Heart left ventricle (tissue), 13 donors: ENCODE data around the gene ERBB4.

Source experiments
- POLR2A ChIP-seq, 2 donors: fragments of 450-650 bp; IDR thresholded peaks; one replicate each; pipeline ENCODE4 v1.6.1; 2017; ENCODE audit warnings: antibody characterized with exemption in 2 of 2, mild to moderate bottlenecking in 2 of 2, moderate library complexity in 2 of 2
- TF ChIP-seq, protein P1 (sequence below), 12 donors: fragments of 200-600 bp; sonication (generic) in 4 of 12; IDR thresholded peaks; one replicate each; pipeline versions ENCODE4 v1.5.0 to v1.8.0; 2018 to 2022; ENCODE audit warnings: antibody characterized with exemption in 12 of 12, mild to moderate bottlenecking in 5 of 12
- donor health status: ischemic (EF 13 %, LVEDD 7.1; RV severe dilation, severe dysfunction).
- donor health status: DM: no; HTN: yes; CAD: no.
- donor health status: DM: no; HTN: no; CAD: no.
- donor health status: ischemic (EF 25% LVEDD 6.9; RV normal size, moderate dysfunction).
- donor health status: ischemic (EF 25% LVEDD 5.7; RV mildly dilated, moderate dysfunction).
- donor health status: ischemic (EF 35%, LVEDD 5.7; RV mildly dilated, moderate dysfunction).
- donor health status: nonischemic (EF 11% LVEDD 7.7; RV severe dilation, severe dysfunction).
- donor health status: DM: yes; HTN: yes; CAD: no.
- donor health status: PGD.
- donor health status: ischemic (EF 29% LVEDD 5.4; RV normal size, mild dysfunction).
- donor health status: nonischemic (EF 23%, LVEDD 6.1; RV moderate dilation, normal function).

DNA sequence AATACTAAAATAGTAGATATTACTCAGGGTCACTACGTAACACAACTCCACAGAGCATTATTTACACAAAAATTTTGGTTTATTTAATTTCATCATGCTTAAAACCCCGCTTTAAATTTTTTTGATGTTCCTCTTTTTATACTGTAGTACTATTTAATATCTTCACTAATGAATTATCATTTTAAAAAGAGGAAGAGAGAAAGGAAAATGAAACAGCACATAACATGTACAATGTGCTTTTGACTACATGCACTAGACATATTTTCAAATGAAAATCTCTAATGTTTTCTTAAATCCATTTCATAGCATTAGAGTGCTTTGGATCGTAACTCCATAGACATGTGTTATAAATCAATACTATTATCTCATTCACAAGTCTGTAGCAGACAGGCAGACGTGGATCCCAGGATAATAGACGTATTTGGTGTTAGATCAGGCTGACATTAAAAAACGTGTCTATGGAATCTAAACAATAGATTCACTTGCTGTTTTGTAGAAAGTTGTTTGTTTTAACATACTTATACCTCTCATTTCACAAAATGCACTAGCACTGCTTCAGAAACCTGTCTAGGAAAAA lies 1085.2 kb downstream of the ERBB4 start:
- TF ChIP-seq, protein P1, sequence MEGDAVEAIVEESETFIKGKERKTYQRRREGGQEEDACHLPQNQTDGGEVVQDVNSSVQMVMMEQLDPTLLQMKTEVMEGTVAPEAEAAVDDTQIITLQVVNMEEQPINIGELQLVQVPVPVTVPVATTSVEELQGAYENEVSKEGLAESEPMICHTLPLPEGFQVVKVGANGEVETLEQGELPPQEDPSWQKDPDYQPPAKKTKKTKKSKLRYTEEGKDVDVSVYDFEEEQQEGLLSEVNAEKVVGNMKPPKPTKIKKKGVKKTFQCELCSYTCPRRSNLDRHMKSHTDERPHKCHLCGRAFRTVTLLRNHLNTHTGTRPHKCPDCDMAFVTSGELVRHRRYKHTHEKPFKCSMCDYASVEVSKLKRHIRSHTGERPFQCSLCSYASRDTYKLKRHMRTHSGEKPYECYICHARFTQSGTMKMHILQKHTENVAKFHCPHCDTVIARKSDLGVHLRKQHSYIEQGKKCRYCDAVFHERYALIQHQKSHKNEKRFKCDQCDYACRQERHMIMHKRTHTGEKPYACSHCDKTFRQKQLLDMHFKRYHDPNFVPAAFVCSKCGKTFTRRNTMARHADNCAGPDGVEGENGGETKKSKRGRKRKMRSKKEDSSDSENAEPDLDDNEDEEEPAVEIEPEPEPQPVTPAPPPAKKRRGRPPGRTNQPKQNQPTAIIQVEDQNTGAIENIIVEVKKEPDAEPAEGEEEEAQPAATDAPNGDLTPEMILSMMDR (IDR thresholded peaks at IDR 0.05), result no peak
- no peak for TF ChIP-seq POLR2A (IDR thresholded peaks at IDR 0.05)
